ENCODE results near the gene OR52E6. TPM values are rescaled to one million over a fixed set of nuclear protein-coding genes. Genes with fewer than 3 reads are reported as not detected.
A peak's percentile ranks its signal among the peaks of the same experiment; 100 is the strongest.

The OR52E6 gene
- total RNA-seq, 4 donors from 2014 or later = not detected

DNA sequence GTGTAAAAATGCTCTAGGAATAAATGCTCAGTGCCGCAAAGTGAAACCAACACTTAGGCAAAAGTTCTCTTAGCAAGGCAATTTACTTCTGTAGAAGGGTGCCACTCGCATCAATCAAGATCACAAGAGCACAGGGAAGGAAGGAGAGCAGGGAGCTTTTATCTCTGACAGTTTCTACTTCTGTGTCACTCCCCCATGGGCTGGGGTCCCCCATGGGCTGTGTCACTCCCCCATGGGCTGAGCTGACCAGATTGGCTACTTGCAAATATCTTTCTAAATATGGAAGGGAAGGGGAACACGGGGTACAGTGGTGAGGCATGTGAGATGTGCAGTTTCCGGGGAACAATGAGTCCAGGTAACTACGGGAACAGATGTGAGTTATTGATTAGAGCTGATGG, 32.6 kb downstream of the OR52E6 start:
- in situ Hi-C loops (cut with MboI; ENCODE audit: low sequenced_read_pairs in 4 of 4) = loop anchor here (10.0 to 25.0 kb wide), 5 partner anchors 322 to 1172 kb away; partner anchors contain the start of genes OR52D1 (in 2 of the 4), OR51D1 (in 1 of the 4) and OR51E1 (in 1 of the 4)
- no peaks in the 10 kb centered on the region for H3K27me3 ChIP-seq
- ATAC-seq = peak in 1 of 2 donors; percentile 33
- TF ChIP-seq POLR2A (IDR thresholded peaks at IDR 0.05) = no peak
- TF ChIP-seq, protein P1, sequence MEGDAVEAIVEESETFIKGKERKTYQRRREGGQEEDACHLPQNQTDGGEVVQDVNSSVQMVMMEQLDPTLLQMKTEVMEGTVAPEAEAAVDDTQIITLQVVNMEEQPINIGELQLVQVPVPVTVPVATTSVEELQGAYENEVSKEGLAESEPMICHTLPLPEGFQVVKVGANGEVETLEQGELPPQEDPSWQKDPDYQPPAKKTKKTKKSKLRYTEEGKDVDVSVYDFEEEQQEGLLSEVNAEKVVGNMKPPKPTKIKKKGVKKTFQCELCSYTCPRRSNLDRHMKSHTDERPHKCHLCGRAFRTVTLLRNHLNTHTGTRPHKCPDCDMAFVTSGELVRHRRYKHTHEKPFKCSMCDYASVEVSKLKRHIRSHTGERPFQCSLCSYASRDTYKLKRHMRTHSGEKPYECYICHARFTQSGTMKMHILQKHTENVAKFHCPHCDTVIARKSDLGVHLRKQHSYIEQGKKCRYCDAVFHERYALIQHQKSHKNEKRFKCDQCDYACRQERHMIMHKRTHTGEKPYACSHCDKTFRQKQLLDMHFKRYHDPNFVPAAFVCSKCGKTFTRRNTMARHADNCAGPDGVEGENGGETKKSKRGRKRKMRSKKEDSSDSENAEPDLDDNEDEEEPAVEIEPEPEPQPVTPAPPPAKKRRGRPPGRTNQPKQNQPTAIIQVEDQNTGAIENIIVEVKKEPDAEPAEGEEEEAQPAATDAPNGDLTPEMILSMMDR (IDR thresholded peaks at IDR 0.05 in 4 of 5, conservative IDR thresholded peaks at IDR 0.05 in 1 of 5) = no peak
- intact Hi-C loops (cut with DNase I; ENCODE audit: low total_unique reads) = loop anchor here (2.0 to 5.0 kb wide), 3 partner anchors 117 to 684 kb away; no protein-coding TSS in a partner anchor
- no peak for DNase-seq
- H3K27ac ChIP-seq = peak overlapping the region in 1 of 4 donors; percentile 22
- no peaks in the 10 kb centered on the region for H3K4me1 ChIP-seq
- H3K9me3 ChIP-seq = no peaks in the 10 kb centered on the region
- no peaks in the 10 kb centered on the region for H3K36me3 ChIP-seq
- peak overlapping the region; percentile 26 to 68 (median 58) for H3K4me3 ChIP-seq

DNA sequence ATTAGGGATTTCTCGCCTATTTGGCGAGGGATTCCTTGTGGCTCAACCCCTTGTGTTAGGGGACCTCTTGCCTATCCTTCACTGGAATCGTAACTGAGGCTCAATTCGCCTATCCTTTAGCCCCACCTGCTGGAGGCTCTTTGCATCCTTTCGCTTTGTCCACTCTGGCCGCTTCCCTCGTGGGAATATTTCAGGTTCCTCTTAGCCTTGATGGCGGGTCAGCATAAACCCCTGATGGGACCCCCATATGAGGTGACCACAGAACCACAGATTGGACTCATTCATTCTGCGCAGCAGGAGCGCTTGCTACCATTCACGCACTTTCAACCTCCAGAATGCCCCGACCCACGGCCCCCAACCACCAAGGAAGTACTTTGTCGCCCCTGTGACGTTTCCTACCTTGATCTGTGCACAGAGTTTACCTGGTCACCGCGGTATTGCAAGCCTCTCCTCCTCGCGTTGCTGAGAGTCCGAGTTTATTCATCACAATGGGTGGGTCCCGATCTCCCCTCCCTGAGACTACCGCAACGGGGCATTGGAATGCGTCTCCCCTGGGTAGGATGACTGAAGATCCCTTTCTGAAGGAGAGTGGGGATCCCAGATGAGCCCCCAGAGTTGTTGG, 33.1 kb downstream of the OR52E6 start, which contains the start of gene OR52N2:
OR52N2 (plus strand) TSS at position 425 of the 622 bp plus-strand sequence. CDS start 11,412 bp downstream, outside the sequence.
- no peaks in the 10 kb centered on the region for H3K36me3 ChIP-seq
- peak within 1 kb of the TSS in 1 of 4 donors; percentile 22 for H3K27ac ChIP-seq
- ATAC-seq (peak; percentile 47 to 76), DNase-seq (peak; percentile 46 to 48)
- no peak for TF ChIP-seq POLR2A (IDR thresholded peaks at IDR 0.05)
- TF ChIP-seq, protein P1 (IDR thresholded peaks at IDR 0.05 in 4 of 5, conservative IDR thresholded peaks at IDR 0.05 in 1 of 5) = peak; percentile 48 to 83 (median 69)
- H3K4me3 ChIP-seq = peak within 1 kb of the TSS; percentile 26 to 68 (median 58)
- intact Hi-C loops (cut with DNase I; ENCODE audit: low total_unique reads) = loop anchor here (2.0 to 5.0 kb wide), 3 partner anchors 116 to 684 kb away; no protein-coding TSS in a partner anchor
- H3K27me3 ChIP-seq = no peaks in the 10 kb centered on the region
- no peaks in the 10 kb centered on the region for H3K4me1 ChIP-seq
- in situ Hi-C loops (cut with MboI; ENCODE audit: low sequenced_read_pairs in 4 of 4) = loop anchor here (10.0 to 25.0 kb wide), 5 partner anchors 321 to 1171 kb away; partner anchors contain the start of genes OR52D1 (in 2 of the 4), OR51D1 (in 1 of the 4) and OR51E1 (in 1 of the 4)
- no peaks in the 10 kb centered on the region for H3K9me3 ChIP-seq

DNA sequence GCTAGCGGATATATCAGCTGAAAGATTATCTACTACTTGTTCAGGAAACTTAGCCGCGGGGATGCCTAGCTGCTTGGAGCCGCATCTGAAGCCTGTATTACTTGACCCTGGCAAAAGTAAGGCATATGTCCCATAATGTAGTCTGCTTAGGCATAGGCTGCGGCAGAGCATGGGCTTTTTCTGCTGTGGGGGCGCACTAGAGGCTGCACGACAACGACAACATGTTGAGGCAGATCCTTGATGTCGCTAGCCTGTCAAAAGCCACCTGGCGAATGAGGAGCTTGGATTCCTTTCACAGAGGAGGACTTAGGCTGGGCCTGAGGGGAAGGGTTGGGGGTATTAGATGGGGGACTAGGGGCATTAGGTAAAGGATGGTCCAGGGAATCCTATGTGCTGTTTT, 34.1 kb downstream of the OR52E6 start:
- intact Hi-C loops (cut with DNase I; ENCODE audit: low total_unique reads) = loop anchor here (5.0 kb wide), 1 partner anchor 115 kb away; no protein-coding TSS in a partner anchor

DNA sequence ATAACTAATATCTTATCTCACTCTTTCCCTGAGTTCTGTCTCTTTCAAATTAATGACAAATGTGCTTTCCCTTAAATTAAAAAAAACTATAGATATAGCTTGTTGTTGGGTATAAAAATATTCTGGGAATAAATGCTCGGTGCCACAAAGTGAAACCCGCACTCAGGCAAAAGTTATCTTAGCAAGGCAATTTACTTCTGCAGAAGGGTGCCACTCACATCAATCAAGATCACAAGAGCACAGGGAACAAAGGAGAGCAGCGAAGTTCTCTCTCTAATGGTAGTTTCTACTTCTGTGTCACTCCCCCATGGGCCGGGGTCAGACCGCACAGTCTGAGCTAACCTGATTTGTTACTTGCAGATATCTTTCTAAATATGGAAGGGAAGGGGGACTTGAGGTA, 37.7 kb downstream of the OR52E6 start:
- no peak overlapping the region for H3K4me3 ChIP-seq
- no peaks in the 10 kb centered on the region for H3K4me1 ChIP-seq
- H3K36me3 ChIP-seq = no peaks in the 10 kb centered on the region
- intact Hi-C loops (cut with DNase I; ENCODE audit: low total_unique reads) = no loop called here
- no peak overlapping the region for H3K27ac ChIP-seq
- no peaks in the 10 kb centered on the region for H3K27me3 ChIP-seq
- DNase-seq (no peak), ATAC-seq (no peak)
- TF ChIP-seq, protein P1 (IDR thresholded peaks at IDR 0.05 in 4 of 5, conservative IDR thresholded peaks at IDR 0.05 in 1 of 5) = no peak
- TF ChIP-seq POLR2A (IDR thresholded peaks at IDR 0.05) = no peak
- H3K9me3 ChIP-seq = no peaks in the 10 kb centered on the region
- in situ Hi-C loops (cut with MboI; ENCODE audit: low sequenced_read_pairs in 4 of 4) = loop anchor here (10.0 to 25.0 kb wide), 5 partner anchors 317 to 1167 kb away; partner anchors contain the start of genes OR52D1 (in 2 of the 4), OR51D1 (in 1 of the 4) and OR51E1 (in 1 of the 4)

More for the DNA sequence above, 34.1 kb downstream of the OR52E6 start:
- H3K27me3 ChIP-seq = no peaks in the 10 kb centered on the region
- TF ChIP-seq, protein P1 (IDR thresholded peaks at IDR 0.05 in 4 of 5, conservative IDR thresholded peaks at IDR 0.05 in 1 of 5) = no peak
- no peak for TF ChIP-seq POLR2A (IDR thresholded peaks at IDR 0.05)
- H3K4me3 ChIP-seq = no peak overlapping the region
- H3K27ac ChIP-seq = no peak overlapping the region
- ATAC-seq = no peak
- H3K9me3 ChIP-seq = no peaks in the 10 kb centered on the region
- in situ Hi-C loops (cut with MboI; ENCODE audit: low sequenced_read_pairs in 4 of 4) = loop anchor here (10.0 to 25.0 kb wide), 5 partner anchors 320 to 1170 kb away; partner anchors contain the start of genes OR52D1 (in 2 of the 4), OR51D1 (in 1 of the 4) and OR51E1 (in 1 of the 4)
- H3K4me1 ChIP-seq = no peaks in the 10 kb centered on the region
- DNase-seq = no peak
- H3K36me3 ChIP-seq = no peaks in the 10 kb centered on the region

Data from gastrocnemius medialis (tissue), 4 donors.